ENCODE results near the gene RGS3.

The RGS3 gene

DNA sequence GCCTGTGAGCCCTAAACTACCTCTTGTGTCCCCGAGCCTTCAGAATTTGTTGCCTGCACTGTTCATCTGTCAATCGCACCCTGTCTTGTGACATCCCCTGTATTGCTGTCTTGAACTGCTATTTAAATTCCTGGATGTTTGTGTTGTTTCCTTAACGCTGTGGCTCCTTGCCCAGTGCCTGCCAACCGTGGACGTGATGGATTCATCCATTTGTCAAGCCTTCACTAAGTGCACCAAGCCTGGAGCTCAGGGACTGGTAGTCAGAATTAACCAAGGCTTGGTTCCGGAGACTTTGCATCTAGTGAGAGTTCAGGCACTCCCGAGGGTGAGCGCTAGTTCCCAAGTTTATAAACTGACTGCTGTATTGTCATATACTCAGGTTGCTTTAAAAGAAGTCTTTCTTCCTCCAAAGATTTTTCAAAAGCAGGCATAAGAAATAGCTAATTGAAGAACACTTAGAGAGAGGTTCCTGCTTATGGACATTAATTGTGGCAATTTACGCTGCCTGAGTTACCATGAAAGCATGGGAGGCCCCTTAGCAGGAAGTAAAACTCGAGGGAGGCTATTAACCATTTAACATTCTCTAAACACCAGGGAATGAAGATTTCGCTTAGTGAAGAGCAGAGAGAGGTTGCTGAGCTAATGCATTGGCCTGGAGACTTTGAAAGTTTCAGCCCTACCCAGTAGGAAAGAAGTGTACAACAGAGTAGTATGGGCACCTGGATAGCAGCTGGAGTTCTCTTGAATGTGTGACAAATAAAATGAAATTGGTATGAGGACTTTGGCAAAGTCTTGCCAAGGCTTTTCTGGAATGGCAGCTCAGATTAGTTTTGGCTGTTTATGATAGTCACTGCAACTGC lies 29.0 kb downstream of the RGS3 start:
- DNase-seq = no peak

DNA sequence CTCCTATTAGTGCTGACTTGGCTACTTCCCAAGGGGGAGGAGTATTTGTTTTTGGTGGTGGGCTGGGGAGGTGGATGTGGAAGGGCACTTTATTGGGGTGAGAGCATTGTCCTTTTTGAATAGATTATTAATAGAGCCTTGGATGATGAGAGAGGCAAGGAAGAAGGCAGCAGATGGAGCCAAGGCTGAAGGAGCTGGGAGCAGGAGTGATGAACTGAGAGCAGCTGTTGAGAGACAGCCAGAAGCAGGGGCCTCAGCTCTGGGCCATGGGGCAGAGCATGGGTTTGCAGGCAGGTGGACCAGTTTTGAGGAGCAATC lies 29.6 kb downstream of the RGS3 start:
- no peak for DNase-seq

DNA sequence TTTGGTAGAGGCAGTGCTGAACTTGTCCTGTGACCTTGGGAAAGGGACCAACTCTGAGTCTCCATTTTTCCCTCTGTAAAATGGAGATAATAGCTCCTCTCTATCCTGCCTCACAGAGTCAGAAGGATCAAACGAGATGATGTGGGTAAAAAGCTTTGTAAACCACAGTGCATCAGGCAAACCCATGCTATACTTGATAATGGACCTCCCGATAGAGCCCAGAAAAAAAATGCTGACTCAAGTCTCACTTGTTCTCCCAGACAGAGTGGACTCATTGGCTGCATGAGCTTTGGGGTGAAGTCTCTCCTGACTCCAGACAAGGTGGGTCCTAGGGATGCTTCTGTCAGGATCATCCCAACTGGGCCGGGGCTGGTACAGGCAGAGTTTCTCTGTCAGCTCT lies 32.0 kb downstream of the RGS3 start:
- DNase-seq = no peak

DNA sequence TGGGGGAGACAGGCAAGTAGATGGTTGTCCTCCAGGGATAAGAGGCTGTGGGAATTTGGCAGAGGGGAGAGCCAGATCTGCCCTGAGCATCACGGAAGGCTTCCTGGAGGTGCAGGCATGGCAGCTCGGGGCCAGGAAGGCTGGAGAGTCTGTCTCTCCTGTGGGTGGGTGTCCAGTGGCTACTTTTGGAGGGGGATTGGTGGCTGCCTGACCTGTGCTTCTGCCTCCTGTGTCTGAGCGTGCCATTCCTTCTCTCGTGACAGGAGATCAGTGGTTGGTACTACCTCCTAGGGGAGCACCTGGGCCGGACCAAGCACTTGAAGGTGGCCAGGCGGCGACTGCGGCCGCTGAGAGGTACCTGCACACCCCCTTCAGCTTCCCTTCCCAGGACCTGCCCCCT lies 33.5 kb downstream of the RGS3 start:
- no peak for DNase-seq

DNA sequence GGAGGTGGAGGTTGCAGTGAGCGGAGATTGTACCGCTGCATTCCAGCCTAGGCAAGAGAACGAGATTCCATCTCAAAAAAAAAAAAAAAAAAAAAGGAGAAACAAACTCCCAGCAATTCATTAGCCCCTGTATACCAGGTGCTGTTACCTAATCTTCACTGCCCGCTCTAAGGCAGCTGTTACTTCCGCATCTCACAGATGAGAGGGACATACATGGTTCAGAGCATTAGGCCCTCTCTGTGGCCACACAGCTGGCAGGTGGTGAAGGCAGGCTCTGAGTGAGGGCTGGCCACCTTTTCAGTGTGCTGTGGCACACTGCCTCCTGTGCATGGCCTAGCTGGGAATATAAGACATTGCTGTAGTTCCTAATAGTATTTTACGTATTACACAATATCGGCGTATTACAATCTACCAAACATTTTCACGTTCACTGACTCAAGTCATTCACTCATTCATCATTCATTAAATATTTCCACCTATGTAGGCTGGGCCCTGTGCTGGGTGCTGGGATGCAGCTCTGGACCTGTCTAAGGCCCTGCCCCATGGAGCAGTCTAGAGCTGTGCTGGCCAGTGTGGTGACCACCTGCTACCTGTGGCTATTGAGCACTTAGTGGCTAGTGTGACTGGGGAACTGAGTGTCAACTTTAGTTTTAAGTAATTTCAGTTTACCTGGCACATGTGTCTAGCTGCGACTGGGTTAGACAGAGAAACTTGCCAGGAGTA lies 35.8 kb downstream of the RGS3 start:
- DNase-seq = no peak

DNA sequence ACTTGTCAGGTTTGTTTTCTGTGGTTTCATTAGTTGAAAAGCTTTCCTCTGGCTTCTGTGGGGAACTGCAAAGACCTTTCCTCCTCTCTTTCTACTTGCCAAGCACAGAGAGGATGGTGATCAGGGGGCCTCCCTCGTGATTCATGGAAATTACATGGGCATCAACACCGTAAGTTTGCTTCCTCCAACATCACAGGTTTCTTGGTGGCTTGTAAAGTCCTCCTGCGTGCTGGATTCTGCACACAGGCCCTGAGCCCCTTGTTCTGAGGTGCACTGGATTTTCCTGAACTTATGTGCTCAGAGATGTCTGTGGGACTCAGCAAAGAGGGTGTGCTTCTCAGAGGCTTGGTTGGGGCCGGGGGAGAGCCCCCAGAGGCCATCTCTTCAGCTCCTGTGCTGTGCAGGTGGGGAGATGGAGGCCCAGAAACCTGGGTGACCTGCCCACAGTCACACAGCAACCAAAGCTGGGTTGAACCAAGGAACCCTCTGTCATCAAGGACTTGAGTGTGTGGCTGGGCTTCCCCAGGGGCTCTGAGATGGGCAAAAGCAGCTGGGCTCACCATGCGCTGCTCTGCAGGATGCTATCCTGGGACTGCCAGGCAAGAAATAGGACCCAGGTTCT lies 36.5 kb downstream of the RGS3 start:
- DNase-seq = no peak

DNA sequence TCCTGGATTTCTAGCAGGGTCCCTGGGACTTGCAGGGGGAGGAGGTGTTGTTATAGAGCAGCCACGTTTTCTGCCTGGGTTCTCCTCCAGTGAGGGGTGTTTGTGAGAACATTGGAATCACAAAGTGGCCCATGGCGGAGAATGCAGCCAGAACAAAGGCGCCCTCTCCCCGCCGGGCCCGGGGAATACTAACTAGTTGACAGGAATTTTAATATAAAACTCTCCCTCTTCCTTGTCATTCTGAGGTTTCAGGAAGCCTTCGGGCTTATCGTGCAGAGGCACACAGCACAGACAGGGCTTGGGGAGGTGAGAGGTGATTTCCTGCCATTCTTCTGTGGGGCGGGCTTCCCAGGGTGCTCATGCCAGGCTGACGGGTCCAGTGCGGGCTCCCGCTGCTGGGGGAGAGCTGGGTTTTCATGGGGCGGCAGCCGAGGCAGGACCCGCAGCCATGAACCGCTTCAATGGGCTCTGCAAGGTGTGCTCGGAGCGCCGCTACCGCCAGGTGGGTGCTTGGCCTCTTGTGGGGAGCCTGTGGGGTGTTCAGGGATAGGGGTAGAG lies 37.7 kb downstream of the RGS3 start:
- DNase-seq = no peak

DNA sequence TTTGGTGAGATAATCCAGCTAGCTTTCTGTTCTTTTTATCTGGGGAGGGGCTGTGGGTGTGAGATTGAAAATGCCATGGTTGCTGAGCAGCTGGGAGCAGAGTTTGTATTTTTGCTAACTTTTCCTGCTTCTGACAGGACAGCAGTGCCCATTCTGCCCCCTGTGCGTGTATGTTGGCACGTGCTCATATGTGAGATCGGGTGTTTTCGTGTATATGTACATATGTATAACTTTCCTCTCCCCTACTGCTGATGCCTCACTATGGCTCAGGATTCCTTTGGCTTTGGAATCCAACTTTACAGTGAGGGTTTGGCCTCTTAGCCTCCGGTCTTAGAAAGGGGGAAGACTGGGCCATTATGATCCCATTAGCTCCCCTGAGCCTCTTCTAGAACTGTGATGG lies 38.3 kb downstream of the RGS3 start:
- DNase-seq = no peak

DNA sequence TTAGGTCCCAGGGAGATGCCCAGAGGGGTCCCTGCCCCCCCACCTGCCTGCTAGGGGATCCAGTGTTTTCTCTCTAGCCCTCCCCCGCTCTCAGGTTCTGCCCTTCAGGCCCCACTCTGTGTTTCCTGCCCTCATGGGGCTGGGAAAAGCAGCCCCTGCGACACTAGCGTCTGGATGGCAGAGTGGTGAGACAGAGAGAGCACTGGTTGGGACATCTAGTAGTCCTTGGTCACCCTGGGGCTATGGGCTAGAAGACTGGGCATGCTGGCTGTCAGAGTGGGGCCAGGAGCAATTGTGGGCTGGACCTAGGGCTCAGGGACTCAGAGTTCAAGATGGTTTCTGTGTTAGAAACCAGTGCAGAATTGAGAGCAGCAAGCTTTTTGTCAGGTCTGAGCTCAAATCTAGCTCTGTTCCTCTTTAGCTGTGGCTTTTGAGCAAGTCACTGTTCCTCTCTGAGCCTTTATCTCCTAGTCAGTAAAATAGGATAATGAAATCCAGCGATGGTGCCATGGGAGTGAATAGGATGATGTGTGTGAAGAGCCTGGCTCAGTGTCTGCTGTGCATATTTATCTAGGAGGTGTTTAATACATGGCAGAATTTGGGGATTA lies 39.0 kb downstream of the RGS3 start:
- DNase-seq = no peak

DNA sequence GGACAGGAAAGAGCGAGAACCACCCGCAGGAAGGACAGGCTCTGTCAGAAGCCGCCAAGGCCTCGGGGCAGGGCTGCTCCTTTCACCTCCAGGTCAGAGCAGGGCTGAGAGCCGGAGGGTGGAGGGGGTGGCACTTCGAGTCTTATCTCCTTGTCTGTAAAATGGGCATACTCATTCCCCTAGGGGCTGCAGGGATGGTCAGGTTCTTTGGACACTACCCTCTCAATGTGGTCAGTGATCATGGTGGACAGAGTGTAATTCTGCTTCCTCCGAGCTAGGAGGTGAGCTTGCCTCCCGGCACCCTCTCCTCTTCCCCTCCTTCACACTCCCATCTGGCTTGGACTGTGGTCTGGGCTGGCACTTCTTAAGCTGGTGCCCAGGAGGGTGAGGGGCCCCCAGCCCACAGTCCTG lies 39.6 kb downstream of the RGS3 start:
- no peak for DNase-seq

DNA sequence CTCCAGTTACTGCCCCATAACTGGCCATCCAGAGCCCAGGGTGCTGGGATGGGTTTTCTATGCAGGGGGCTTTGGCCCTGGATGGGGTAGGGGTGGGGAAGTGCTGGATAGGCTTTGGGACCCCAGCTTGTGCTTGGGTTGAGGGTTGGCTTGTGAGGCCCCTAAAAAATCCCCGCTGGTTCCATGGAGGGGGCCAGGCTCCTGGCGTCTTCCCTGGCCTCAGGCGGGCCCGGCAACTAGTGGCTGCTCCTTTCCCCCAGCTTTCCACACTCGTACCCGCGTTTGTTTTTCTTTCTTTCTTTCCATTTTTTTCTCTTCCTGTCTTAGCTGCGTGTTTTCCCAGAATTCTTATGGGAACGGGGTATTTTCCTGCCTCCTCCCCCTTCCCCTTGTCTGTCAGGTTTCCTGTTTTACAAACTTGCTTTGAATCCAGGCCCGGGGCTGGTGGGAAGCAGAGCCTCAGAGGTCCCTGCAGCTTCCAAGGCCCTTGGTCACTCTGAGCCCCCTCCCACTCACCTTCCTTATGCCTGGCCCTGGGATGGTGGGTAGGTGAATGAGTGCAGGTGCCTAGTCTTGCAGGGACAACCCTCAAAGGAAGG lies 40.2 kb downstream of the RGS3 start:
- DNase-seq = no peak

DNA sequence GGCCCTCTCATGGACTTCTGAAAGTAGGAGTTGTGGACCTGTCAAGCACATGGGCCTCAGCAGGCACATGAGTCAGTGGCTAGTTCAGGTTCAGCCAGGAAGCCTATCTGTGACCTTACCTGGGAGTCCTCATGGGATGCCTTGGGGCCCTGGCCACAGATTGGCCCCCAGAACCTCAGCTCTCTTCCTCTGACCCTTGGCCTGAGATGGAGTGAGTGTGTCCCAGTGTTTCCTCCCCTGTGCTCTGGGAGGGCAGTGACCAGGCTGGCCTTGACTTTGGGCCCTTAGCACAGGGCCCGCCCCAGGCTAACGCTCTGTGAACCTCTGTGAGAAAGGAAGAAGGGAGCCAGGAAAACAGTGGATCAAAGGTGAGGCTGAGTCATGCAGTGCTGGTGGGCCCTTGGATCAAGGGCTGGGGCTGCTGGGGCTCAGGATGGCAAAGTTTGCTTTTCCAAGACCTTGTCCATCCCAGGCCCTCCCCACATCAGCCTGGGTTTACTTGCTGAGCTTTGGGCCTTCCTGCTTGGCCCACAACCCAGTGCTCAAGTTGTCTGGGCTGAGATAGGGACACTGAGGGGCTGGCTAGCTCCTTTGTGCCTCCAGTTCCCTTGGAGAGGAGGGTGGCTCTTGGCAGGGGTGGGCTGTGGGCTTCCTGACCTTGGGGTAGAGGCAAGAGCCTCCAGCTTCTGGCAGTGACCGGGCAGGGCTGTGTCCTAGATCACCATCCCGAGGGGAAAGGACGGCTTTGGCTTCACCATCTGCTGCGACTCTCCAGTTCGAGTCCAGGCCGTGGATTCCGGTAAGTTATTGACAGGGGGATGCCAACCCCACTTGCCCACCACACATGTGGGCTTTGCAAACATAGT lies 41.4 kb downstream of the RGS3 start:
- DNase-seq = no peak

DNA sequence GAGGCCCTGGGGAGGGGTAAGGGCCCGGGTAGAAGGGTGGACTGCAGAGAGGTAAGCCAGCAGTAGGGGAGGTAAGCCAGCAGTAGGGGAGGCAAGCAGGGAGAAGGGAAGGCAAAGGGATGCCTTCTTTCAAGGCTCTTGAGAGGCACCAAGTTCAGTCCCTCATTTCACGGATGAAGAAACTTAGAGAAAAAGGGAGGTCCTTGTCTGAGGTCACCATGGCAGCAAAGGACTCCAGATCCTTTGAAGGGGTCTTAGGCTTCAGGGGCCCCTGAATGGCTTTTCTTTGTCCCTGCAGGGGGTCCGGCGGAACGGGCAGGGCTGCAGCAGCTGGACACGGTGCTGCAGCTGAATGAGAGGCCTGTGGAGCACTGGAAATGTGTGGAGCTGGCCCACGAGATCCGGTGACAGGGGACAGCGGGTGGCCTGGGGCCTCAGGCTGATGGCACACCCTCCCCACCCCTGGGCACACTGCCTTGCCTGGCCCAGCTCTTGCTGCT lies 42.6 kb downstream of the RGS3 start:
- DNase-seq = no peak

DNA sequence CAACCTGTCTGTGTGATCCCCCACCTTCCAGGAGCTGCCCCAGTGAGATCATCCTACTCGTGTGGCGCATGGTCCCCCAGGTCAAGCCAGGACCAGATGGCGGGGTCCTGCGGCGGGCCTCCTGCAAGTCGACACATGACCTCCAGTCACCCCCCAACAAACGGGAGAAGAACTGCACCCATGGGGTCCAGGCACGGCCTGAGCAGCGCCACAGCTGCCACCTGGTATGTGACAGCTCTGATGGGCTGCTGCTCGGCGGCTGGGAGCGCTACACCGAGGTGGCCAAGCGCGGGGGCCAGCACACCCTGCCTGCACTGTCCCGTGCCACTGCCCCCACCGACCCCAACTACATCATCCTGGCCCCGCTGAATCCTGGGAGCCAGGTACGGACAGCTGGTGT lies 43.7 kb downstream of the RGS3 start:
- DNase-seq = no peak

DNA sequence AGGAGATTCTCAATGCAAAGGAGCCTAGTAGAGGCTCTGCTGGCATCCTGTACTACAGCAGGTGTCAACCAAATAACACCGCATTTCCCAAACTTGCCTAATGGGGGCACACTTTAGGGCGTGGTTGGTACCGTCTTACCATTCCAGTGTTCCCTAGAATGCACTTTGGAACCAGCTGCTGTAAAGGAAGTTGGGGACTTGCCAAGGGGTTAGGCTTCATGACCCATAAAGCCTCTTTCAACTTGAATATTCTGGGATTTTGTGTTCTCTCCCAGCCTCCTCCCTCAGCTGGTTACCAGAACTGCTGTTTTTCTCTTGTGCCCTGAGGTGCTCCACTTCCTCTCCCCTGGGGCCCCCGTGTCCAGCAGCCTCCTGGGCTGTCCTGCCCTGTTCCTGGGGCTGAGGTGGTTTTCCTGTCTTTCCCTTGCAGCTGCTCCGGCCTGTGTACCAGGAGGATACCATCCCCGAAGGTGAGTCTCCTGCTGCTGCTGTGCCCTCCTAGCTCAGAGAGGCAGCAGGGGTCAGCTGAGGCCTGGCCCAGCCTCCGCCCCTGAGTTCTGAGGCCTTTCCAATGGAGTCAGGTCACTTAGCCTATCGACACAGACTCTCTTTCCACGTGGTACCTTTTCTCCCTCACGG lies 44.7 kb downstream of the RGS3 start:
- DNase-seq = no peak

DNA sequence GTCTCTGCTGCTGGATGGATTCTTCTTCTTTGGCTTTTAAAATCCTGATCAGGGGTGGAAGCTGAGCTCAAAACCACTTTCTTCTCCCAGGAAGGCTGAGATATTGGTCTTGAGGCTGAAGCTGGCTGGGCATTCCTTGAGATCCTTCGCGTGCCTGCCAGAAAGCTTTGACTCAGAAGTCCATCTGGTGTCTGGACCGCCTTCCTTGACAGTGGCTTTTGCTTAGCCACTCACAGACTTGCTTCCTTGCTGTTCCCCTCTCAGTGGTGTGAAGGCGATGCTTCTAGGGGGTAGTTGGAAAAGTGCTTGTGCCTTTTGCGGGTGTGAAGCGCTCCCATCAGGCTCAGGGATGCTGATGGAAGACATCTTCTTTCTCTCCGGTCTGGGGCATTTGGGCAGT lies 45.9 kb downstream of the RGS3 start:
- DNase-seq = no peak

DNA sequence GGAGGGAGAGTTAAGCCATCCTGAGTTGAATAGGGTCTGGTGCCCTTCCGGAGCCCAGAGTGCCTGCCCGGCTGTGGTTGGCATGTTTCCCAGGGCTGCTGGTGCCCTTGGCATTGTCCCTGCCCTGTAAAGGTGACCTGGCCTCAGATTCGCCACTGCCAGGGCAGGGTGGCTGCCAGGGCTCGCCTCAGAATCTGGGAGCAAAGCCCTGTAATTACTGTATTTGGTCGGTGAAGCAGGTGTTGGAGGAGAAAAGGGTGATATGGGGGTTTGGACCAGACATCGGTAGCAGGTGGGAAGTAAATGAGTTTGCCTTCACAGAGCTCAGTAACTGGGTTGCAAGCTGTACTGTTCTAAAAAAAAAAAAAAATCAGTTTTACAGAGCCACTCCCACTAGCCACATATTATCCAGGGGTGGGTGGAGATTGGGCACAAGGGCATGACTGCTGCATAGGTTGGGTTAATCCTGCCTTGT lies 47.6 kb downstream of the RGS3 start:
- DNase-seq = no peak

DNA sequence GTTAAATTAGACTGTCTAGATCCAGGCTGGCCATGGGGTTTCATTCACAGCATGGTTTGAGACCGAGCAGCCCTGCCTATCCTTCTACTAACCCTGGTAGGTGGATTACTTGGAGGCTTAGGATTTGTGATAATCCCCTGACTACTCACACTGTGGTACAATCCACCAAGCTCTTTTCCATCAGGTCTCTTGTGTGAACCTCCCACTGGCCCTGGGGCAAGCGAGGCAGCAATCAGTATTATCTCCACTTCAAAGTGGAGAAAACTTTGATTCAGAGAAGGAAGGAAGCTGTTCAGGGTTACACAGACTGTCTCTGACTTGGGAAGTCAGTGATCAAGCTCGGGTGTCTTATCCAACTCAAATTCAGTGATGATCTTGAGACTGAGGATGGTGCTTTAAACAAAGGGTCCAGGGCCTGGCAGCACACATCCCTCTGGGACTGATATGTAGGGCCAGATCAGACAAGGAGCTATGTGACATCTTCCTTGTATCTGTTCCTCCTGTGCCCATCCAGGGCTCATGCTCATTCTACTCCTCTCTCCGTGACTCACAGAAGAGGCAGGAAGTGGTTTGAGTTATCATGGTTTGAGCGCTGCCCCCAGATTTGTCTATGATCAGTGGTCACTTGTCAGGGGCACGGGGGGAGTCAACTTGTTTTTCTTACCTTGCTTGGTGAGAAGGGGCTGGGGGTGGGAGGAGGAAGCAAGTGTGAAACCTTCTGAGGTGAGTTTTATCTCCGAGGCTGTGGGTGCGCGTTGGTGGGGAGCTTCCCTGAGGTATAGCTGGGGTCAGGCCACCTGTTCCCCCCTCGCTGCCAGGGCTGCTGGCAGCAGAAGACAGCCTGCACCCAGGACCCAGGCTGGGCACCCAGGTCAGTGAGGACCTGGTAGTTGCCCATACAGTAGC lies 48.6 kb downstream of the RGS3 start:
- DNase-seq = peak; percentile 66

DNA sequence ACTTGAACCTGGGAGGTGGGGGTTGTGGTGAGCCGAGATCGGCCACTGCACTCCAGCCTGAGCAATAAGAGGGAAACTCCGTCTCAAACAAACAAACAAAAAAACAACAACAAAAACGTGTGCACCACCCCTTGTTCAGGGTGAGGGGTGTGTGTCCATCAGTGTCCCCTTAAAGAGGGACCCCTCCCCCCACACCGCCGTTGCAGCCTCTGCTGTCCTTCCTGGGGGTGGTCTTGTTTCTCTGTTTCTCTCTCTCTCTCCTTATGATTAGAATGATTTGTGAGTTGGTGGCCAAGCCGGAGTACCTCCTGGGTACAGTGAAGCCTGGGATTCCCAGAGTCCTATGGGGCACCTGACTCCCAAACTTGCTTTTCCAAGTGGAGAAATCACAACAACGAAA lies 49.6 kb downstream of the RGS3 start:
- no peak for DNase-seq

DNA sequence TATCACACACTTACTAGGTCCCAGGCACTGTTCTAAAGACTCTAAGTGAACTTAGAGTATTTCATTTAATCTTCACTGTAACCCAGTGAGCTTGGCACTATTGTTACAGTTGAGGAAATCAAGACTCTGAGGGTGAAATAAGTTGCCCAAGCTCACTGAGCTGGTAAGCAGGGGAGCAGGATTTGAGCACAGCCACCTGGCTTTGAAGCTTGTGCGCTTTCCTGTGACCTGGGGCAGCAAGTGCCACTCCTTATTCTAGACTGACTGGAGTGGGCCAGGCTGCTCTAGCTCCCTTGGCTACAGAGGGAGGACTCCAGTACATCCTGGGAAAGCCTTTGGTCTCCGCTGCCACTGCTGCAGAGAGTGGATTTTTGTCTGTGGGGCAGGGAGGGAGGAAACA lies 50.0 kb downstream of the RGS3 start:
- DNase-seq = no peak
